ENCODE measurements around the gene TMEM151A. TPM values are rescaled to one million over a fixed set of nuclear protein-coding genes. Genes with fewer than 3 reads are reported as not detected.

The TMEM151A gene
- total RNA-seq, 1 experiment from 2014 or later: not detected

DNA sequence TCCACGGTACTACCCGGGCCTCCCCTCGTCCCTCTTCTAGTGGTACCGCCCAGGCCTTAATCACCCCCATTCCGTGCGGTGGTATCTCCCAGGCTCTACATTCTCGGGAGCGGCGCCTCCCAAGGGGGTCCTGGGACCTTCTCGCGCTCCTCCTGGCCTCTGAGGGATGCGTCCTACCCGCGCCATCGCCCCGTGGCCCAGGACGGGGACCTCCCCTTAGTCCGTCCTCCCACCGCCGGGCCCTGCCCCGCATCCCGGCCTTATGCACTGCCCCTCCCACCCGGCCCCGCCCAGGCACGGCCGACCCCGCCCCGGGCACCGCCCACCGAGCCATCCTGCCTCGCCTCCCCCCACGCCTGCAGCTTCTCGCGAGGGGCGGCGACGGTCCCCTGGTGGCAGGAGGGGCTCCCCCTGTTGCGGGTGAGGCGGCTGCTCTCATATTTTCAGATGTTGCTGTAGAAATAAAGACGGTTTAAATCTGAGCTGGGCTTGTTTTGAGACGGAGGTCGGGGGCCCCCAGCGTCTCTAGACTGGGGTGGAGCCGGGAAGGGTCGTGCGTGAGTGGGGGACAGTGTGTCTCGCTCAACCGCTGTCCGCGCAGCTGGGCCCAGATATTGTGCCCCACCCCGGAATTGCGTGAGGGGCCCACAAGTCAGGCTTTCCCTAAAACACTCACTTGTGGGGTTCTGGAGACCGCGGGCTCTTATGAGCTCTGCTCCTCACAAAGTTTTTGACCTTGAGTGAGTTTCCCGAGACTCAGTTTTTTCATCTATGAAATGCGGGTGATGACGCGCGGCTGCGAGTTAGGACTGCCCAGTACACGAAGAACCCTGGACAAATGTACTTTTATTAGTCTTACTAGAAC lies 24.1 kb upstream of the TMEM151A start:
- TF ChIP-seq EZH2phosphoT487 (IDR thresholded peaks at IDR 0.05; ENCODE audit: borderline replicate concordance, low read length): no peak
- TF ChIP-seq, protein P1, sequence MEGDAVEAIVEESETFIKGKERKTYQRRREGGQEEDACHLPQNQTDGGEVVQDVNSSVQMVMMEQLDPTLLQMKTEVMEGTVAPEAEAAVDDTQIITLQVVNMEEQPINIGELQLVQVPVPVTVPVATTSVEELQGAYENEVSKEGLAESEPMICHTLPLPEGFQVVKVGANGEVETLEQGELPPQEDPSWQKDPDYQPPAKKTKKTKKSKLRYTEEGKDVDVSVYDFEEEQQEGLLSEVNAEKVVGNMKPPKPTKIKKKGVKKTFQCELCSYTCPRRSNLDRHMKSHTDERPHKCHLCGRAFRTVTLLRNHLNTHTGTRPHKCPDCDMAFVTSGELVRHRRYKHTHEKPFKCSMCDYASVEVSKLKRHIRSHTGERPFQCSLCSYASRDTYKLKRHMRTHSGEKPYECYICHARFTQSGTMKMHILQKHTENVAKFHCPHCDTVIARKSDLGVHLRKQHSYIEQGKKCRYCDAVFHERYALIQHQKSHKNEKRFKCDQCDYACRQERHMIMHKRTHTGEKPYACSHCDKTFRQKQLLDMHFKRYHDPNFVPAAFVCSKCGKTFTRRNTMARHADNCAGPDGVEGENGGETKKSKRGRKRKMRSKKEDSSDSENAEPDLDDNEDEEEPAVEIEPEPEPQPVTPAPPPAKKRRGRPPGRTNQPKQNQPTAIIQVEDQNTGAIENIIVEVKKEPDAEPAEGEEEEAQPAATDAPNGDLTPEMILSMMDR (conservative IDR thresholded peaks at IDR 0.05; ENCODE audit: low read depth, low read length): no peak; the same call in 1 of the 2 replicates
- no peak for TF ChIP-seq EZH2 (IDR thresholded peaks at IDR 0.05; ENCODE audit: low read length, unreplicated experiment)
- Histone ChIP-seq H3K9me2 (replicated peaks; ENCODE audit: low read length) (no peaks in the 10 kb centered on the region), H3K79me2 (ENCODE audit: low read length) (peaks cover 24% of the 10 kb centered on the region), H3K4me3 (ENCODE audit: low read length) (peak overlapping the region; percentile 90), H3K4me2 (ENCODE audit: low read length) (peak overlapping the region; percentile 87), H3K9ac (ENCODE audit: low read length) (peak overlapping the region; percentile 87), H4K20me1 (ENCODE audit: low read length) (0 out of 2 replicates have a peak, but pooled peaks cover 13% of the 10 kb centered on the region), H3K27me3 (ENCODE audit: low read length) (no peaks in the 10 kb centered on the region), H3K9me3 (ENCODE audit: low read length) (no peaks in the 10 kb centered on the region), H3F3A (ENCODE audit: low read length, unreplicated experiment) (no peaks in the 10 kb centered on the region), H3K27ac (ENCODE audit: low read length) (peak overlapping the region; percentile 55), H3K4me1 (ENCODE audit: insufficient read depth, low read length) (peaks cover 10% of the 10 kb centered on the region), H3K36me3 (ENCODE audit: low read depth, low read length) (peaks cover 21% of the 10 kb centered on the region; the same call in 1 of the 2 replicates), H2AFZ (ENCODE audit: low read length) (peak overlapping the region; percentile 81)
- ChIA-PET POLR2A (ENCODE audit: unreplicated experiment) (interaction anchor here (1.0 kb wide), 1 partner anchor 21 kb away, joined by 3 read pairs; the partner anchor contains the start of gene YIF1A), CTCF (interaction anchor here (0.7 to 0.9 kb wide), 2 partner anchors 45 to 223 kb away, joined by 5 to 7 read pairs; no protein-coding TSS in a partner anchor)
- DNase-seq (peak; percentile 81), ATAC-seq (peak; percentile 71)
- BruUV-seq (replicated peaks): TSS peak; percentile 93
- intact Hi-C loops (cut with micrococcal nuclease): no loop called here

DNA sequence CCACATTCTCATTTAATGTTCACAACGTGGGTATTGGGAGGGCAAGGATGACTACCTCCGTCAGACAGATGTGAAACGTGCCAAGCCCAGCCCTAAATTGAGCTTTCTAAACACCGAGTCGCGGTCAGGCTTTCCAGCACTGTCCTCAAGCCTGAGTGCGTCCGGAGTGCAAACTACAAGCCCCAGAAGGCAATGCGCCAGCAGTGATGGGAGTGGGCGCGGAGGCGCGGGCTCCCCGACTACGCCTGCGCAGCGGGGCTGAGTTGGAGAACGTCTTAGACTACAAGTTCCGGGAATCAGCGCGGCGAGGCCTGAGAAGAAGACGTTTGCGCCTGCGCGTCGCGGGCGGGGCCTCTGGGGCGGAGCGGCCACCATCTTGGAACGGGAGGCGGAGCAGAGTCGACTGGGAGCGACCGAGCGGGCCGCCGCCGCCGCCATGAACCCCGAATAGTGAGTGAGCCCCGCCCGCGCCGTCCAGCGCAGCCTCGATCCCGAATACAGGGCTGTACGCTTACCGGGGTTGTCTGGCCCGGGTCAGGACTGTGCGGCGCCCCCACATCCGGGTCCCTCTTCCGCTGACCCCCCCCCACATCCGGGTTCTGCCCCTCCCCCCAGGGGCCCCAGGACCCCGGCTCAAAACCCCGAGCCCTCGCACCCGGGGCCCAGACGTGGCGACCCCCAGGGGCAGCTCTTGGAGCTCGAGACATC lies 23.3 kb upstream of the TMEM151A start, which contains the start of gene RAB1B:
Gene RAB1B (plus strand): TSS at position 396 of the 708 bp plus-strand sequence. CDS start 41 bp downstream, at position 437.
- peak within 1 kb of the TSS; percentile 94 for H3K4me2 ChIP-seq (ENCODE audit: low read length)
- H3K9ac ChIP-seq (ENCODE audit: low read length): peak within 1 kb of the TSS; percentile 87
- peaks cover 22% of the 10 kb centered on the region; the same call in 1 of the 2 replicates for H3K36me3 ChIP-seq (ENCODE audit: low read depth, low read length)
- peak within 1 kb of the TSS; percentile 81 for H2AFZ ChIP-seq (ENCODE audit: low read length)
- POLR2A ChIA-PET (ENCODE audit: unreplicated experiment): interaction anchor here (0.6 to 1.0 kb wide), 2 partner anchors 21 to 42 kb away, joined by 3 read pairs; partner anchors contain the start of gene YIF1A
- H4K20me1 ChIP-seq (ENCODE audit: low read length): 0 out of 2 replicates have a peak, but pooled peaks cover 20% of the 10 kb centered on the region
- BruUV-seq (replicated peaks): no TSS peak
- no peaks in the 10 kb centered on the region for H3K27me3 ChIP-seq (ENCODE audit: low read length)
- H3K4me3 ChIP-seq (ENCODE audit: low read length): peak within 1 kb of the TSS; percentile 90
- peak within 1 kb of the TSS; percentile 55 for H3K27ac ChIP-seq (ENCODE audit: low read length)
- peak; percentile 75 for ATAC-seq
- no peaks in the 10 kb centered on the region for H3K9me2 ChIP-seq (replicated peaks; ENCODE audit: low read length)
- intact Hi-C loops (cut with micrococcal nuclease): no loop called here
- H3F3A ChIP-seq (ENCODE audit: low read length, unreplicated experiment): no peaks in the 10 kb centered on the region
- TF ChIP-seq, protein P1 (conservative IDR thresholded peaks at IDR 0.05; ENCODE audit: low read depth, low read length): no peak
- DNase-seq: peak; percentile 100
- peaks cover 24% of the 10 kb centered on the region for H3K79me2 ChIP-seq (ENCODE audit: low read length)
- no peaks in the 10 kb centered on the region for H3K9me3 ChIP-seq (ENCODE audit: low read length)
- H3K4me1 ChIP-seq (ENCODE audit: insufficient read depth, low read length): peaks cover 10% of the 10 kb centered on the region
- CTCF ChIA-PET: interaction anchor here (0.5 to 0.9 kb wide), 2 partner anchors 12 to 44 kb away, joined by 3 to 5 read pairs; no protein-coding TSS in a partner anchor

All from PC-3 (cell line).